Sigmoid colon (tissue), 4 donors: ENCODE results near the gene POLE2.
"Not testable (repeated sequence)": the region's sequence is repeated elsewhere in the genome, so short reads cannot be mapped to it uniquely, and the experiment has no call there.

ENCODE experiments used
- CTCF ChIP-seq, 4 experiments: fragments of 450-650 bp in 3 of 4; fragments of 200-600 bp in 1 of 4; IDR thresholded peaks; one replicate each; pipeline ENCODE4 v1.5.1; 2016 to 2019; ENCODE audit warnings: antibody characterized with exemption in 4 of 4, mild to moderate bottlenecking in 3 of 4, moderate library complexity in 2 of 4
- POLR2A ChIP-seq, 2 donors: fragments of 450-650 bp; IDR thresholded peaks; one replicate each; pipeline ENCODE4 v1.6.1; 2016; ENCODE audit warnings: antibody characterized with exemption in 2 of 2, mild to moderate bottlenecking in 2 of 2, moderate library complexity in 2 of 2
- POLR2AphosphoS5 ChIP-seq, 4 donors: sonication (generic); formaldehyde crosslinking; IDR thresholded peaks; one replicate each; pipeline ENCODE4 v1.6.1; 2017; ENCODE audit warnings: antibody characterized with exemption in 4 of 4

- TF ChIP-seq POLR2A, POLR2AphosphoS5, CTCF (IDR thresholded peaks at IDR 0.05): not testable (repeated sequence)
Observed at GRCh38 chr14:49735669-49736068, 47.7 kb upstream of the POLE2 start.
